ENCODE results near the gene PLEKHJ1.

PLEKHJ1 gene

DNA sequence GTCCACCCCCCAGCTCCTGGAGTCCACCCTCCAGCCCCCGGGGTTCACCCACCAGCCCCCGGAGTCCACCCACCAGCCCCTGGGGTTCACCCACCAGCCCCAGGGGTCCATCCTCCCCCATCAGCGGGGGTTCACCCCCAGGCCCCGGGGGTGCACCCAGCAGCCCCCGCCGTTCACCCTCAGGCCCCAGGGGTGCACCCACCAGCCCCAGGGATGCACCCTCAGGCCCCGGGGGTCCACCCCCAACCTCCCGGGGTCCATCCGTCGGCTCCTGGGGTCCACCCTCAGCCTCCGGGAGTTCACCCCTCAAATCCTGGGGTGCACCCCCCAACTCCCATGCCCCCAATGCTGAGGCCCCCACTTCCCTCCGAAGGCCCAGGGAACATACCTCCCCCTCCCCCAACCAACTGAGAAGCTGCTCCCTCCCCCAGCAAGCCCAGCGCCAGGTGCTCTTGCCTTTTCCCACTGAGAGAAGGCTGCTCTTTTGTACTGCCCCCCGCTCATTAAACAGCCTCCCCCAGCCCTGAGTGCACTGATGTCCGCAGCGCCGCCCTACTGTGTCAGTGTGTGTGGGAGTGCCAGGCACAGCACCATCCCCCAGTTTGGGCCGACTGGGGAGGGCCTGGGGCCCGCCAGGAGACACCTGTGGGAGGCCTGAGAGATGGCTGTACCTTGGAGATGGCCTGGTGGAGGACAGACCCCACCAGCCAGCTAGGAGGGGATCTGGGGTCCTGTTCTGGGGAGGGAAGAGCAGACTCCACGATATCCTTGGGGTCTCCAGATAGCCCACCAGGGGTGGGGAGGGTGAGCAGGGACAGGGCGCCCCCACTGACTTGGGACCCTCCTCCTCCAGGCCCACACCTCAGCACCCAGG, 12.2 kb upstream of the PLEKHJ1 start:
- no peaks in the 10 kb centered on the region for H4K20me1 ChIP-seq (ENCODE audit: insufficient read depth)
- H3K36me3 ChIP-seq (ENCODE audit: insufficient read depth): no peaks in the 10 kb centered on the region; the same call in 1 of the 2 replicates
- H3K4me1 ChIP-seq (ENCODE audit: low read depth, poor library complexity, severe bottlenecking): no peaks in the 10 kb centered on the region
- H2AFZ ChIP-seq (ENCODE audit: low read depth): no peak overlapping the region
- no peak overlapping the region for H3K27ac ChIP-seq
- no peaks in the 10 kb centered on the region for H3K27me3 ChIP-seq (ENCODE audit: insufficient read depth, low read depth)
- H3K4me3 ChIP-seq (IDR thresholded peaks at IDR 0.05; ENCODE audit: insufficient read depth, low read depth, low read length): no peak overlapping the region
- H3K79me2 ChIP-seq (ENCODE audit: insufficient read depth, low read depth): no peaks in the 10 kb centered on the region; the same call in 1 of the 2 replicates
- no peak overlapping the region for H3K4me2 ChIP-seq
- no peak overlapping the region for H3K9ac ChIP-seq
- TF ChIP-seq CTCF (conservative IDR thresholded peaks at IDR 0.05; ENCODE audit: low read depth, low read length): no peak

GRCh38 chr19:2247433-2248101, 11.4 kb upstream of the PLEKHJ1 start:
- H3K36me3 ChIP-seq (ENCODE audit: insufficient read depth): no peaks in the 10 kb centered on the region; the same call in 1 of the 2 replicates
- no peaks in the 10 kb centered on the region for H3K4me1 ChIP-seq (ENCODE audit: low read depth, poor library complexity, severe bottlenecking)
- H3K9ac ChIP-seq: no peak overlapping the region
- TF ChIP-seq CTCF (conservative IDR thresholded peaks at IDR 0.05; ENCODE audit: low read depth, low read length): no peak
- H4K20me1 ChIP-seq (ENCODE audit: insufficient read depth): peaks cover 3% of the 10 kb centered on the region; the same call in 1 of the 2 replicates
- H3K27ac ChIP-seq: no peak overlapping the region
- H3K4me3 ChIP-seq (IDR thresholded peaks at IDR 0.05; ENCODE audit: insufficient read depth, low read depth, low read length): no peak overlapping the region
- no peaks in the 10 kb centered on the region for H3K27me3 ChIP-seq (ENCODE audit: insufficient read depth, low read depth)
- peaks cover 7% of the 10 kb centered on the region for H3K79me2 ChIP-seq (ENCODE audit: insufficient read depth, low read depth)
- H2AFZ ChIP-seq (ENCODE audit: low read depth): no peak overlapping the region
- no peak overlapping the region for H3K4me2 ChIP-seq

DNA sequence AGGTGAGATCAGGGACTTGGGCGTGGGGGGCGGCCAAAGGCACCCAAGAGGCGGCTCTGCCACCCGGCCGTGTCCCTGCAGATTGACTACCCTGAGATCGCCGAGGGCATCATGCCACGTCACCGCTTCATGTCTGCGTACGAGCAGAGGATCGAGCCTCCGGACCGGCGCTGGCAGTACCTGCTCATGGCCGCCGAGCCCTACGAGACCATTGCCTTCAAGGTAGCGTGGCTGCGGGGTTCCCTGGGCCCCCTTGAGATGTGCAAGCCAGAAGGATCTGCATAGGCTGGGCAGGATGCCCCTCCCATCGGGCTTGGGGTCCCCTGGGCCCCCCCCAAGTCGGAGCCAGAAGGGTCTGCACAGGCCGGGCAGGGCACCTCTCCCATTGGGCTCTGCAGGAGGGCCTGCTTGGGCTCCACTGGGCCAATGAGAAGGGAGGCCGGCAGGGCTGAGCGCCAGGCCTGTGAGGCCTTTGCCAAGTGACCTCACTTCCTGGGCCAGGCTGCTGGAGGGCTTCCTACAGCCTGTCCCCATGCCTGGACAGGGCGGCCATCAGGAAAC, 10.8 kb upstream of the PLEKHJ1 start:
- H3K36me3 ChIP-seq (ENCODE audit: insufficient read depth): no peaks in the 10 kb centered on the region; the same call in 1 of the 2 replicates
- no peak for TF ChIP-seq CTCF (conservative IDR thresholded peaks at IDR 0.05; ENCODE audit: low read depth, low read length)
- no peaks in the 10 kb centered on the region for H3K27me3 ChIP-seq (ENCODE audit: insufficient read depth, low read depth)
- H3K4me3 ChIP-seq (IDR thresholded peaks at IDR 0.05; ENCODE audit: insufficient read depth, low read depth, low read length): no peak overlapping the region
- H3K9ac ChIP-seq: no peak overlapping the region
- H4K20me1 ChIP-seq (ENCODE audit: insufficient read depth): peaks cover 6% of the 10 kb centered on the region; the same call in 1 of the 2 replicates
- H3K4me1 ChIP-seq (ENCODE audit: low read depth, poor library complexity, severe bottlenecking): no peaks in the 10 kb centered on the region
- no peak overlapping the region for H3K27ac ChIP-seq
- peaks cover 14% of the 10 kb centered on the region for H3K79me2 ChIP-seq (ENCODE audit: insufficient read depth, low read depth)
- no peak overlapping the region for H3K4me2 ChIP-seq
- no peak overlapping the region for H2AFZ ChIP-seq (ENCODE audit: low read depth)

DNA sequence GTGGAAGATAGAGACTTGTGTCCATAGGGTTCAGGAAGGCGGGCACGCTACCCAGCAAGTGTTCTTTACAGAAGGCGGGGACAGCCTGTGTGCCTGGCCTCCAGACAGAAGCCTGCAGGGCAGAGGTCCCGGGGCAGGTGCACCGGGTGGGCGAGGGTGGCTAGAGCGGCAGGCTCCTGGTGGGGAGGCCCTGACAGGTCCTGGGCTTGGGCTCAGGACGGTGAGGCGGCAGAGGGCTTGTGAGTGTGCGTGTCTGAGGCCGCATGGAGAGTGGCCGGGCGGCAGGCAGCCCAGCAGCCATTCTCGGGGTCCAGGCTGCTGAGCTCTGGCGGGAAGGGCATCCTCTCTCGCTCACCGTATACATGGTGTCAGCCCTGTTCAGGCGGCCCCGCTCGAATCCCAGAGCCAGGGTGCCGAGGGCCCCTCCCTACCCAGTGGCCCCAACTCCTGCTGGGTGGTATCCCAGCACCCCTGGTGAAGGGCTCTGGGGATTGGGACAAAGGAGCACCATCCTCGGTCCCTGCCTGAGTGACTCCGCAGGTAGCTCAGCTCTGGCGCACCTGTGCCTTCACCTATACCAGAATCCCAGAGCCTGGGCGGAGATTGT, 10.0 kb upstream of the PLEKHJ1 start:
- Histone ChIP-seq H3K27ac (no peak overlapping the region), H3K36me3 (ENCODE audit: insufficient read depth) (no peaks in the 10 kb centered on the region; the same call in 1 of the 2 replicates), H3K4me2 (no peak overlapping the region), H3K27me3 (ENCODE audit: insufficient read depth, low read depth) (no peaks in the 10 kb centered on the region), H3K79me2 (ENCODE audit: insufficient read depth, low read depth) (peaks cover 21% of the 10 kb centered on the region), H4K20me1 (ENCODE audit: insufficient read depth) (peaks cover 13% of the 10 kb centered on the region), H3K9ac (no peak overlapping the region), H3K4me3 (IDR thresholded peaks at IDR 0.05; ENCODE audit: insufficient read depth, low read depth, low read length) (no peak overlapping the region), H3K4me1 (ENCODE audit: low read depth, poor library complexity, severe bottlenecking) (no peaks in the 10 kb centered on the region), H2AFZ (ENCODE audit: low read depth) (no peak overlapping the region)
- TF ChIP-seq CTCF (conservative IDR thresholded peaks at IDR 0.05; ENCODE audit: low read depth, low read length): no peak
